GM19239 (cell line): Measurements from ENCODE around the gene PDE9A.
"Not testable (repeated sequence)": the region's sequence is repeated elsewhere in the genome, so short reads cannot be mapped to it uniquely, and the experiment has no call there.

Source experiments
- DNase-seq: peaks from one replicate; pipeline ENCODE4 v3.0.0; 2011; ENCODE audit warnings: low spot score; ENCODE audit not compliant: insufficient read length
- FAIRE-seq: peaks from 2 replicates; lab custom pipeline; 2011; peaks lifted over from hg19 to GRCh38; lab: Jason Lieb, UNC

The PDE9A gene

DNA sequence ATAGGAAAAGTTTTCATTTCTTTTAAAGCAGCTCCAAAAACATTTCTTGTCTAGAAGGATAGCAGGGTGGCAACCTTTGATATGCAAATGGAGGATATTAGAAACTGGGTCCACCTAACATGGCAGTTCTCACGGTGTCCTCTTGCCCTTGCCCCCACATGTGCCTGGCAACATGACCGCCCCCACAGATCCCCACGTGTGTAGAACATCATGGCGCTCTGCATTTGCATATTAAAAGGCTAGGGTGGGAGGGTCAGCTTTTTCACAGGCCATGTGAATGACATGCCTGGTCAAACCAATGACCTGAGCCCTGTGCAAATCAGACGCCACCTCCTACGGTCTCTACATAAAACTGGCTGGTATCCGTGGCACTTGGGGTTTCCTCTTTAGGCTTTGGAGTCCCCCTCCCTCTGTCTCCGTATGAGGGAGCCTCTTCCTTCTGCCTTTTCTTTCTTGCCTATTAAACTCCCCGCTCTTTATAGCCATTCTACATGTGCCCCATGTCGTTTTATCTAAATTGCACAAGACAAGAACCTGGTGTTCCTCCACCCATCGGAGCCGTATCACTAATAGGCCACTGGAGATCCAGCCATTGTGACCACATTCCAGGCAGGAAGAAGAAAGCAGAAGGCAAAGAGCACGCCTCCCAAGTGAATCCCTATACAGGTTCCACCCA lies 154.7 kb downstream of the PDE9A start:
- no peak for DNase-seq

DNA sequence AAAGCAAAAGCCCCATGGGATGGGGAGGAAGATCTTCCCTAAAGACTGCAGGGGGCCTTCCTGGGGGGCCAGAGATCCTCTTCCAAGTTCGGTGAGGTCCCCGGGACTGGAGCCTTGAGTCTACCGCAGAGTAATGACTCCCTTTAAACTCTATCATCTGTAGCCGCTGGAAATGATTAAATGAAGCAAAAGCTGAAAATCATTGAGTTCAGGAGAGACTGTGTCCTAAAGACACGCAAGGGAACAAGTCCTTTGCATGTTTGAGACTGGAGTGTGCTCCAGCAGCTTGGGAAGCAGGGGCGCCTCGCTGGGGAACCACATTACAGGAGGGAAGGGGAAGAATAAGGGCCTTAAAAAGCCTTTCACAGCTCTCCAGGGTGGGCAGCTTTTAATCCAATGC lies 155.8 kb downstream of the PDE9A start:
- no peak for FAIRE-seq
- no peak for DNase-seq

More for the DNA sequence above, 154.7 kb downstream of the PDE9A start:
- no peak for FAIRE-seq

DNA sequence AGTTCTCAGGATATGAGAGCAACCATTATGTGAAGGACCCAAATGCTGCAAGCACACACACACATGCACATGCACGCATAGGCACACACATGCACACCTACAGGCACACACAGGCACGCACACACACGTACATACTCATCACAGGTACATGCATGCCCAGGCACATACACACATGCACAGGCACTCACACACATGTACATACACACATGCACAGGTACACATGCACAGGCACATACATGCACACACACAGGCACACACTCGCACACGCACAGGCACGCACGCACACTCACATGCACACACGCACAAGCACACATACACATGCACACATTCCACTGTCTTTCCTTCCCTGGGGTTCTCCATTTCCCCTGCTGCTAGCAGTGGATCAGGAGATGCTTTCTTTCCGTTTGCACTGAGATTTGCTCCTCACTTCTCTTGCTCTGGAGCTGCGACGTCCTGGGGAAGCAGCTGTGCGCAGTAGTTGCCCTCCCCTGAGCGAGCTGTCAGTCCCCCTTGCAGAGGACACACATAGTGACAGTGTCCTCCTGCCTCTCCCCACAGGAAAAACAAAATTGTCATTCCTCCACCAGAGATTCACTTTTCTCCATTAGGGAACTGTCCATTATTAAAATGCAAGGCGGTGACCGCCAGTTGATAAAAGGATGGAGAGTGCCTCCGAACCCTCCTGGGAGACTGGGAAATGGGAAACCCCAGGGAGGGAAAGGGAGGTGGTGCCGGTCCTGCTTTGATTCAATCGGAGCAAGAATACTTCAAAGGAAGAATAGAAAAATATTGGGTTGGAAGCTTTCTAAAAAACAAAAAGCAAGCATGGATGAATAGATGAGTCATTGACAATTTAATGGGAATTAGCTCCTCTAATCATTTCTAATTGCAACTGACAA lies 156.4 kb downstream of the PDE9A start:
- FAIRE-seq (no peak), DNase-seq (no peak)

DNA sequence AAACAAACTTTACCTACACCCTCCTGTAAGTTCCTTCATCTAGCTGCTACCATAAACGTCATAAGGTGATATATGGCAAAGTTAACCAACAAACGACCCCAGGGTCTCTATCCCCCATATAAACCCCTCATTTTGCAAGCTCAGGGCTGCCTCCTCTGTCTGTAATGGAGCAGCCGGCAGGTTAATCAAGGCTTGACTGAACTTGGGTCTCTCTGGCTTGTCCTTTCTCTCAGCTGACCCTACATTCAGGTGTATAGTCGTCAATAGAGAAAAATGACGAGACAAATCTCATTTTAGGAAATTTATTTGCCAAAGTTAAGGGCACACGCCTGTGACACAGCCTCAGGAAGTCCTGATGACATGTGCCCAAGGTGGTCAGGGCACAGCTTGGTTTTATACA lies 158.5 kb downstream of the PDE9A start:
- FAIRE-seq (no peak), DNase-seq (no peak)

DNA sequence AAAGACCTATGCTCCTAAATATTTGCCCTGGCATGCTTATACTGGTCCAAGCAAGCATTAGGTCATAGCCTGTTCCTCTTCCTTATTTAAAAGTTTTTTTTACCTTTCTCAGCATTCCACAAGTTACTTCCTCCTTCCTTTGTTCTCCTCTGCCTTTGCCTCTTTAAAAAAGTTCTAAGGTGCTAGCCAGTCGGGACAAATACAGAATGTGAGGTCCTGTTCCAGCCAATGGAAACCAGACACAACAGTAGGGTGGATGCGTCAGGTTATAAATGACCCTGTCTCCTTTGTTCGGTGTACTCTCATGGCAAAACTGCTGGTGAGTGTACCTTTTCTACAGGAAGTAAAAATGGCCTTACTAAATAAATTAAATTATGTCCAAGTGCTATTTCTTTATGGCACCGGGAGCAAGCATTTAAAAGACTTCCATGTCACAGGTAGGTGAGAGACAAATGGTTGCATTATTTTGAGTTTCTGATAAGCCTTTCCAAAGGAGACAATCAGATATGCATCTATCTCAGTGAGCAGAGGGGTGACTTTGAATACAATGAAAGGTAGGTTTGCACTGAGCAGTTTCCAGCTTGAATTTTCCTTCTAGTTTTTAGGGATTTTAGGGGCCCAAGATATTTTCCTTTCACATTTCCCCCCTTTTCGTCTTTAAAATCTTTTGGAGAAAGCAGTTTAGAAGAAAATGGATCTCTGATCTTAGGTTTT lies 159.3 kb downstream of the PDE9A start:
- not testable (repeated sequence) for FAIRE-seq, DNase-seq

DNA sequence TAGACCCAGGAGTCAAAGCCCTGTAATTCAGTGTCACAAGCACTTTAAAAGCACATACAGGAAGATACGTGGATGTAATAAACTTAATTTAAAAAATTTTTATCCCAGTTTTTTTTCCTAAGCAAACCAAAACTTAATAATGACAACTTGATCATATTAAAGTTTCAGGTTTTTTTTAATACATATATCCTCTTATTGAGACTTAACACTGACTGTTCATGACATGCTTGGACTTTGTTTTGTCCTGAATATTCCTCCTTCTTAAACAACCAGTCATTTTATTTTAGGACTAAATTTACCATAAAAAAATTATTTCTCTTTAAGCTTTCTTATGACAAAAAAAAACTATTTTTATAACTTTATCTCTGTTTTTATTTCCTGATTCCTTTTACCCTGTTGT lies 161.8 kb downstream of the PDE9A start:
- no peak for FAIRE-seq
- DNase-seq: no peak

DNA sequence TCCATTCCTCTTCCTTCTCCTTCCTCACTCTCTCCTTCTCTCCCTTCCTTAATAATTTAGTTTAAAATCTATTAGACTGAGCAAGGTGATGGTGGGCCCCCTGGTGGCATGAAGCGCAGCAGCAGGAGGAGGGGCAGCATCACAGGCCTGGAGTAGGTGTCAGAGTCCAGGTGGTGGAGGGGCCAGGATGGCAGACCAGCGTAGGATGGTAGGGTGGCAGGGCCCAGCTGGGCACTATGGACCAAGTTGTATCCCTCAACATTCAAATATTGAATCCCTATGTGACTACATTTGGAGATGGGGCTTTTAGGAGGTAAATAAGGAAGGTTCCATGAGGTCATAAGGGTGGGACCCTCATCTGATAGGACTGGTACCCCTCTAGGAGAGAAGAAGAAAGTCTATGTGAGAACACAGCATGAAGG lies 164.9 kb downstream of the PDE9A start:
- DNase-seq (no peak), FAIRE-seq (no peak)

DNA sequence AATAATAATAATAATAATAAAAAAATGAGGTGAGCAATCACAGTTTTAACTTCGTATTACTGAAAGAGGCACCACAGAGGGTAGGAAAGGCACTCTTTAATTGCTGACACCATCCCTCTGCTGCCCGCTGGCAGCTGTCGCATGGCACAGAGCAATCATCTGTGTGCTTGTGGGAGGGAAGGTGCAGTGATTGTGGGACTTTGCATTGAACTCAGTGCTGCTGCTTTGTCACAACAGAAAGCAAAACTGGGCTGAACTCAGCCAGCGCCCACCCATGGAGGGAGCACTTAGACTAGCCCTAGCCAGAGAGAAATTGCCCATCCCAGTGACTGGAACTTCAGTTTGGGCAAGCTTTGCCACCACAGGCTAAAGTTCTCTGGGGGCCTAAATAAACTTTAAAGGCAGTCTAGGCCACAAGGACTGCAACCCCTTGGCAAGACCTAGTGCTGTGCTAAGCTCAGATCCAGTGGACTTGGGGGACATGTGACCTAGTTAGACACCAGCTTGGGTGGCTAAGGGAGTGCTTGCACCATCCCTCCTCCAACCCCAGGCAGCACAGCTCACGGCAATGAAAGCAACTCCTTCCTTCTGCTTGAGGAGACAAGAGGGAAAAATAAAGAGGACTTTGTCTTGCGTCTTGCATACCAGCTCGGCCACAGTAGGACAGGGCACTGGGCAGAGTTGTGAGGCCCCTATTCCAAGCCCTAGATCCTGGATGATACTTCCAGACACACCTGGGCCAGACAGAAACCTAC lies 166.6 kb downstream of the PDE9A start:
- DNase-seq: no peak
- no peak for FAIRE-seq

DNA sequence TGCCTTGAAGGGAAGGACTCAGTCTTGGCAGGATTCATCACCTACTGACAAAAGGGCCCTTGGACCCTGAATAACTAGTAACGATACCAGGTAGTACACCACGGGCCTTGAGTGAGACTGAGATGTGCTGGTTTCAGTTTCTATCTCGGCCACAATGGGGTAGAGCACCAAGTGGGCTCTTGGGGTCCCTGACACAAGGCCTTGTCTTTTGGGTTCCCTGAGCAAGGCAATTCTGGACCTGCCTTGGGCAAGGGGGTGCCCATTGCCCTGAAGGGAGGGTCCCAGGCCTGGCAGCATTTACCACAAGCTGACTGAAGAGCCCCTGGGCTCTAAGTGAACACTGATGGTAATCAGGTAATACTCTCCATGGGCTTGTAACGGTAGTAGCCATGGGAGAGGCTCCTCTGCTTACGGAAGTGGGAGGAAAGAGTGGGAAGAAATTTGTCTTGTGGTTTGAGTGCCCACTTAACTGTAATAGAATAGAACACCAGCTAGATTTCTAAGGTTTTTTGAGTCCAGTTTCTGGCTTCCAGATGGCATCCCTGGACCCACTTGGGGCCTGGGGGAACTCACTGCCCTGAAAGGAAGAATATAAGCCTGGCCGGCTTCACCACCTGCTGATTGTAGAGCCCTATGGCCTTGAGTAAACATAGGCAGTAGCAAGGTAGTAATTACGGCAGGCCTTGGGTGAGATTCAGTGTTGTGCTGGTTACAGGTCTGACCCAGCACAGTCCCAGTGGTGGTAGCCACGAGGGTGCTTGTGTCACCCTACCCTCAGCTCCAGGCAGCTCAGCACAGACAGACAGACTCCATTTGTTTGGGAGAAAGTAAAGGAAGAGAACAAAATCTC lies 167.4 kb downstream of the PDE9A start:
- FAIRE-seq: no peak
- DNase-seq: no peak
